Astrocyte of the cerebellum (primary cell): Measurements from ENCODE around the gene ZDHHC24.

Source experiments
- DNase-seq: peaks from one replicate; pipeline ENCODE4 v3.0.0-alpha.2; 2011; ENCODE audit warnings: low read depth
- H3K4me3 ChIP-seq: 2 replicates; pipeline ENCODE4 v1.5.1; 2011; ENCODE audit warnings: mild to moderate bottlenecking, low read depth, low read length, moderate library complexity
- CTCF ChIP-seq: IDR thresholded peaks from 2 replicates; pipeline ENCODE4 v1.5.1; 2012; ENCODE audit warnings: low read length, low read depth, moderate library complexity, mild to moderate bottlenecking; ENCODE audit errors: missing control alignments
- in situ Hi-C: cut with HindIII; loops from 2 replicates; pipeline ENCODE4 v1.10.0; 2017; ENCODE audit warnings: low sequenced_read_pairs

ZDHHC24 gene

GRCh38 chr11:66476173-66476840, 69.5 kb downstream of the ZDHHC24 start:
- no peak for DNase-seq
- no peak overlapping the region for H3K4me3 ChIP-seq
- in situ Hi-C loops, result no loop called here
- no peak for TF ChIP-seq CTCF

DNA sequence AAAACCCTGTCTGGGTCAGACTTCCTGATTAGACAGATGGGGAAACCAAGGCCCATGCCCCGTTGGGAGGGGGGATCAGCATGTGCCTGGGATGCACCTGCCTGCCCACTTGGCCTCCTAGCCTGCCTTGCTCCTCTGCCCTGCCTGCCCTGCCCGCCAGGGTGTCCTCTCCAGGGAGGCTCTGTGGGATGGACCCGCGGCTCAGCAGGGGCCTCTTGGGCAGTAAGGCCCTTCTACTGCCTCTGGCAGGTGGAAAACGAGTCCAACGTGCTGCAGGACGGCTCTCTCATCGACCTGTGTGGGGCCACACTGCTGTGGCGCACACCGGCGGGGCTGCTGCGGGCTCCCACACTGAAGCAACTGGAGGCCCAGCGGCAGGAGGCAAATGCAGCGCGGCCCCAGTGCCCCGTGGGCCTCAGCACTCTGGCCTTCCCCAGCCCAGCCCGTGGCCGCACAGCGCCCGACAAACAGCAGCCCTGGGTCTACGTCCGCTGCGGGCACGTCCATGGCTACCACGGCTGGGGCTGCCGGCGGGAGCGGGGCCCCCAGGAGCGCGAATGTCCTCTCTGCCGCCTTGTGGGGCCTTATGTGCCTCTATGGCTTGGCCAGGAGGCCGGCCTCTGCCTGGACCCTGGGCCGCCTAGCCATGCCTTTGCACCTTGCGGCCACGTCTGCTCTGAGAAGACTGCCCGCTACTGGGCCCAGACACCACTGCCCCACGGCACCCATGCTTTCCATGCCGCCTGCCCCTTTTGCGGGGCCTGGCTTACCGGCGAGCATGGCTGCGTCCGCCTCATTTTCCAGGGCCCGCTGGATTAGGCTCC, 70.3 kb downstream of the ZDHHC24 start:
- in situ Hi-C loops, result no loop called here
- DNase-seq, result no peak
- TF ChIP-seq CTCF, result no peak
- H3K4me3 ChIP-seq, result no peak overlapping the region

GRCh38 chr11:66473608-66474515, 72.0 kb downstream of the ZDHHC24 start:
- DNase-seq, result no peak
- TF ChIP-seq CTCF, result no peak
- H3K4me3 ChIP-seq, result no peak overlapping the region
- in situ Hi-C loops, result no loop called here

DNA sequence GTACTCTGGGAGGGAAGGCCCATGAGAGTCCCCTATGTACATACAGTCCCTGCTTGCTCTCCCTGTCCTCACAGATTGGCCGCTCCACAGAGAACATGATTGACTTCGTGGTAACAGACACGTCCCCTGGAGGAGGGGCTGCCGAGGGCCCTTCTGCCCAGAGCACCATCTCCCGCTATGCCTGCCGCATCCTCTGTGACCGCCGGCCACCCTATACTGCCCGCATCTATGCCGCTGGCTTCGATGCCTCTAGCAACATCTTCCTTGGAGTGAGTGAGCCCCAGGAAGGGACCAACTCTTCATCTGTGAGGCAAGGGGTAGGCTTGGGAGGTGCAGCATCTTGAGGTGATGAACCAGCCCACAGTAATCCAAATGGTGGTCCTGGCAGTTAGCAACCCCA, 72.7 kb downstream of the ZDHHC24 start:
- in situ Hi-C loops, result no loop called here
- H3K4me3 ChIP-seq, result no peak overlapping the region
- DNase-seq, result no peak
- TF ChIP-seq CTCF, result no peak

DNA sequence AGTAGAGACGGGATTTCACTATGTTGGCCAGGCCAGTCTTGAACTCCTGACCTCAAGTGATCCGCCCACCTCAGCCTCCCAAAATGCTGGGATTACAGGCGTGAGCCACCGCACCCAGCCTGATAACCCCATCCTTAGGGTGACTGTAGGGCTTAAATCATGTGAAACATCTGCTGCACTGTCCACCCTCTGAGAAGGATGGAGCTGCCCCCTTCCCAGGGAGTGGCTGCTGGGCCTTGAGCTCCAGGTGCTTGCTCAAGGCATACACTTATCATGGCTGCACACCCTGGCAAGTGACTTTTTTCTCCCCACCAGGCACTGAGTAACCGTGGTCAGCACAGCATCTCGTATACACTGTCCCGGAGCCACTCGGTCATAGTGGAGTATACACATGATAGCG, 73.8 kb downstream of the ZDHHC24 start:
- no peak for TF ChIP-seq CTCF
- no peak for DNase-seq
- H3K4me3 ChIP-seq, result no peak overlapping the region
- in situ Hi-C loops, result no loop called here

DNA sequence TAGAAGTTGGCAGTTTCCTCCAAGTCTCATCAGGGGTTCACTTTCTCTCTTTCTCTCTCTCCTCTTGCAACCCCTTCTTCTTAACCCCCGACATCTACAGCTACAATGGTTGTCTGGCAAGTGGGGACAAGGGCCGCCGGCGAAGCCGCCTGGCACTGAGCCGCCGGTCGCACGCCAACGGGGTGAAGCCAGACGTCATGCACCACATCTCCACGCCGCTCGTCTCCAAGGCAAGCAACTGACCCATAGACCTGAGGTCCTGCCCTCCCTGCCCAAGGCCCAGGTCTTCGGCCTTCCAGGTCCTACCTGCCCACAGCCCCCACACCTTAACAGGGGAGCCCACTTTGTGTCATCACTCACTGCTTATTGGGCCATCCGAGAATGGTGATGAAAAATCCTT, 74.7 kb downstream of the ZDHHC24 start:
- no peak for TF ChIP-seq CTCF
- H3K4me3 ChIP-seq, result no peak overlapping the region
- DNase-seq, result no peak
- in situ Hi-C loops, result no loop called here
